ENCODE measurements around the gene MROH2A.
"Not testable (repeated sequence)": the region's sequence is repeated elsewhere in the genome, so short reads cannot be mapped to it uniquely, and the experiment has no call there.

The MROH2A gene

GRCh38 chr2:233851169-233851568 is 73.0 kb downstream of the MROH2A start:
- TF ChIP-seq POLR2A (IDR thresholded peaks at IDR 0.05; ENCODE audit: low read depth, low read length), result no peak
- no peak for DNase-seq (ENCODE audit: insufficient read length, low spot score)
- no peak for FAIRE-seq

GRCh38 chr2:233852056-233852455 is 73.9 kb downstream of the MROH2A start:
- DNase-seq (ENCODE audit: insufficient read length, low spot score), result no peak
- no peak for TF ChIP-seq POLR2A (IDR thresholded peaks at IDR 0.05; ENCODE audit: low read depth, low read length)
- FAIRE-seq, result no peak

- DNase-seq (ENCODE audit: insufficient read length, low spot score) (no peak), FAIRE-seq (no peak)
- TF ChIP-seq POLR2A (IDR thresholded peaks at IDR 0.05; ENCODE audit: low read depth, low read length), result no peak
Observed at GRCh38 chr2:233853353-233853752, 75.2 kb downstream of the MROH2A start.

- no peak for FAIRE-seq
- TF ChIP-seq POLR2A (IDR thresholded peaks at IDR 0.05; ENCODE audit: low read depth, low read length), result no peak
- no peak for DNase-seq (ENCODE audit: insufficient read length, low spot score)
Observed at GRCh38 chr2:233853883-233854240, 75.7 kb downstream of the MROH2A start.

GRCh38 chr2:233854241-233854981 is 76.3 kb downstream of the MROH2A start, which contains the start of gene HJURP:
Gene HJURP (minus strand): TSS chr2:233854535. CDS start chr2:233854500, 35 bp downstream.
- DNase-seq (ENCODE audit: insufficient read length, low spot score) (peak; percentile 94), FAIRE-seq (peak; percentile 88)
- TF ChIP-seq POLR2A (IDR thresholded peaks at IDR 0.05; ENCODE audit: low read depth, low read length), result peak; percentile 76

- no peak for TF ChIP-seq POLR2A (IDR thresholded peaks at IDR 0.05; ENCODE audit: low read depth, low read length)
- DNase-seq (ENCODE audit: insufficient read length, low spot score), result no peak
Observed at GRCh38 chr2:233855345-233855744, 77.2 kb downstream of the MROH2A start.

GRCh38 chr2:233856184-233856583 is 78.1 kb downstream of the MROH2A start:
- FAIRE-seq (no peak), DNase-seq (ENCODE audit: insufficient read length, low spot score) (no peak)
- no peak for TF ChIP-seq POLR2A (IDR thresholded peaks at IDR 0.05; ENCODE audit: low read depth, low read length)

More at GRCh38 chr2:233855345-233855744, 77.2 kb downstream of the MROH2A start:
- FAIRE-seq, result no peak

- TF ChIP-seq POLR2A (IDR thresholded peaks at IDR 0.05; ENCODE audit: low read depth, low read length), result no peak
- no peak for FAIRE-seq
- peak; percentile 51 for DNase-seq (ENCODE audit: insufficient read length, low spot score)
Observed at GRCh38 chr2:233857511-233858141, 79.5 kb downstream of the MROH2A start.

GRCh38 chr2:233858331-233858730 is 80.2 kb downstream of the MROH2A start:
- TF ChIP-seq POLR2A (IDR thresholded peaks at IDR 0.05; ENCODE audit: low read depth, low read length), result no peak
- no peak for DNase-seq (ENCODE audit: insufficient read length, low spot score)
- FAIRE-seq, result no peak

- DNase-seq (ENCODE audit: insufficient read length, low spot score) (no peak), FAIRE-seq (no peak)
- TF ChIP-seq POLR2A (IDR thresholded peaks at IDR 0.05; ENCODE audit: low read depth, low read length), result no peak
Observed at GRCh38 chr2:233862261-233862768, 84.2 kb downstream of the MROH2A start.

- TF ChIP-seq POLR2A (IDR thresholded peaks at IDR 0.05; ENCODE audit: low read depth, low read length), result no peak
- no peak for FAIRE-seq
- no peak for DNase-seq (ENCODE audit: insufficient read length, low spot score)
Observed at GRCh38 chr2:233865838-233866237, 87.7 kb downstream of the MROH2A start.

- no peak for FAIRE-seq
Observed at GRCh38 chr2:233866479-233866878, 88.3 kb downstream of the MROH2A start.

GRCh38 chr2:233867993-233868532 is 89.9 kb downstream of the MROH2A start, which contains the start of gene MSL3B:
Gene MSL3B (minus strand): TSS chr2:233868386.
- no peak for TF ChIP-seq POLR2A (IDR thresholded peaks at IDR 0.05; ENCODE audit: low read depth, low read length)
- DNase-seq (ENCODE audit: insufficient read length, low spot score) (no peak), FAIRE-seq (no peak)

More at GRCh38 chr2:233866479-233866878, 88.3 kb downstream of the MROH2A start:
- DNase-seq (ENCODE audit: insufficient read length, low spot score), result no peak
- TF ChIP-seq POLR2A (IDR thresholded peaks at IDR 0.05; ENCODE audit: low read depth, low read length), result no peak

- TF ChIP-seq POLR2A (IDR thresholded peaks at IDR 0.05; ENCODE audit: low read depth, low read length), result no peak
- DNase-seq (ENCODE audit: insufficient read length, low spot score) (no peak), FAIRE-seq (no peak)
Observed at GRCh38 chr2:233871432-233871831, 93.3 kb downstream of the MROH2A start.

GRCh38 chr2:233872125-233872524 is 94.0 kb downstream of the MROH2A start:
- not testable (repeated sequence) for FAIRE-seq

More at GRCh38 chr2:233872125-233872524, 94.0 kb downstream of the MROH2A start:
- not testable (repeated sequence) for DNase-seq (ENCODE audit: insufficient read length, low spot score)

Measured in H54 (cell line).